GM23338 (cell line): ENCODE data around the gene TMA7.

Experiments
- CREB1 ChIP-seq: fragments of 250-450 bp; sonication (Bioruptor Pico); IDR thresholded peaks from 2 replicates; pipeline ENCODE4 v1.5.0; 2020; ENCODE audit warnings: low read depth, mild to moderate bottlenecking, moderate library complexity
- EZH2 ChIP-seq: fragments of 200-600 bp; sonication (generic); IDR thresholded peaks from one replicate; pipeline ENCODE4 v1.8.0; 2017; ENCODE audit warnings: antibody characterized with exemption, mild to moderate bottlenecking, low read depth; ENCODE audit not compliant: unreplicated experiment
- EZH2phosphoT487 ChIP-seq: fragments of 200-600 bp; sonication (generic); IDR thresholded peaks from one replicate; pipeline ENCODE4 v1.8.1; 2018; ENCODE audit warnings: antibody characterized with exemption; ENCODE audit not compliant: unreplicated experiment
- JUNB ChIP-seq: IDR thresholded peaks from one replicate; pipeline ENCODE4 v1.6.1; 2016; ENCODE audit warnings: antibody characterized with exemption; ENCODE audit not compliant: unreplicated experiment
- POLR2AphosphoS5 ChIP-seq: IDR thresholded peaks from 2 replicates; pipeline ENCODE4 v1.6.1; 2016; ENCODE audit warnings: antibody characterized with exemption, low read depth
- STAT1 ChIP-seq: IDR thresholded peaks from one replicate; pipeline ENCODE4 v1.6.1; 2016; ENCODE audit warnings: antibody characterized with exemption; ENCODE audit not compliant: unreplicated experiment
- TF ChIP-seq, protein P1 (sequence below), 2 experiments: fragments of 200-600 bp in 1 of 2; sonication (generic) in 1 of 2; conservative IDR thresholded peaks; 2 replicates each; pipeline versions ENCODE4 v1.5.1 to v1.6.1; 2016 to 2017; ENCODE audit warnings: antibody characterized with exemption in 2 of 2, low read depth in 2 of 2, mild to moderate bottlenecking in 2 of 2, moderate library complexity in 1 of 2
- TF ChIP-seq, protein P2 (sequence below): IDR thresholded peaks from one replicate; pipeline ENCODE4 v1.6.1; 2018; ENCODE audit warnings: antibody characterized with exemption; ENCODE audit not compliant: unreplicated experiment
- TF ChIP-seq, protein P3 (sequence below): fragments of 250-450 bp; sonication (Bioruptor Pico); IDR thresholded peaks from 2 replicates; pipeline ENCODE4 v1.5.0; 2020; ENCODE audit warnings: mild to moderate bottlenecking, moderate library complexity

DNA sequence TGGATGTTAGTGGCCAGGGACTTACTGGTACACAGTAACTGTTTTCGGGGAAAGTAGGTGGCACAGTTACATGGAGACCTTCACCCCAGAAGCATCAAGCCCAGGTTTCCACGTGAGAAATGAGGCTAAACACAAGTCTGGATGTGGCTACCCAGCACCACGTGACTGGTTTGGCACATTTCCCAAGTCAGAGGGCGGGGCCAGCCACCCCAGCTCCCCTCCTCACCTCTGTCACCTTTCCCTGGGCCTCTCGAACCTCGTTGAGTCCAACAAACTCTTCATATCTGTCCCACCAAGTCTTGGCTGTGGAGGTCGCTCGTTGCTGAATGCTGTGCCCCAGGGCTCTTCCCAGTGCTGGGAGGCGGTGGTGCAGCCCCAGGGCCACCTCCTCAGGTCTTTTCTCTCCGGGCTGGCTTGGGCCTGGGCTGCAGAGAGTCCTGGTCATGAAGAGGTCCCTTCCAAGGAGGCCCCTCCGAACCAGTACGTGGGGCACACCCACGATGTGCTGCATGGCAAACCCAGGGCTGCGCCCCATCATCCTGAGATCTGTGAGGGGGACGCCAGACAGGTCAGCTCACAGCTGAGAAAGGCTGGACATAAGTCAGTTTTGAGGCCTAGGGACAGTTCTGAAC is 5.3 kb upstream of the TMA7 start:
- TF ChIP-seq, protein P1, sequence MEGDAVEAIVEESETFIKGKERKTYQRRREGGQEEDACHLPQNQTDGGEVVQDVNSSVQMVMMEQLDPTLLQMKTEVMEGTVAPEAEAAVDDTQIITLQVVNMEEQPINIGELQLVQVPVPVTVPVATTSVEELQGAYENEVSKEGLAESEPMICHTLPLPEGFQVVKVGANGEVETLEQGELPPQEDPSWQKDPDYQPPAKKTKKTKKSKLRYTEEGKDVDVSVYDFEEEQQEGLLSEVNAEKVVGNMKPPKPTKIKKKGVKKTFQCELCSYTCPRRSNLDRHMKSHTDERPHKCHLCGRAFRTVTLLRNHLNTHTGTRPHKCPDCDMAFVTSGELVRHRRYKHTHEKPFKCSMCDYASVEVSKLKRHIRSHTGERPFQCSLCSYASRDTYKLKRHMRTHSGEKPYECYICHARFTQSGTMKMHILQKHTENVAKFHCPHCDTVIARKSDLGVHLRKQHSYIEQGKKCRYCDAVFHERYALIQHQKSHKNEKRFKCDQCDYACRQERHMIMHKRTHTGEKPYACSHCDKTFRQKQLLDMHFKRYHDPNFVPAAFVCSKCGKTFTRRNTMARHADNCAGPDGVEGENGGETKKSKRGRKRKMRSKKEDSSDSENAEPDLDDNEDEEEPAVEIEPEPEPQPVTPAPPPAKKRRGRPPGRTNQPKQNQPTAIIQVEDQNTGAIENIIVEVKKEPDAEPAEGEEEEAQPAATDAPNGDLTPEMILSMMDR (conservative IDR thresholded peaks at IDR 0.05; ENCODE audit: low read depth in 2 of 2) = no peak
- TF ChIP-seq EZH2 = no peak
- no peak for TF ChIP-seq JUNB
- no peak for TF ChIP-seq CREB1 (CRISPR knock-in tag)
- TF ChIP-seq, protein P2, sequence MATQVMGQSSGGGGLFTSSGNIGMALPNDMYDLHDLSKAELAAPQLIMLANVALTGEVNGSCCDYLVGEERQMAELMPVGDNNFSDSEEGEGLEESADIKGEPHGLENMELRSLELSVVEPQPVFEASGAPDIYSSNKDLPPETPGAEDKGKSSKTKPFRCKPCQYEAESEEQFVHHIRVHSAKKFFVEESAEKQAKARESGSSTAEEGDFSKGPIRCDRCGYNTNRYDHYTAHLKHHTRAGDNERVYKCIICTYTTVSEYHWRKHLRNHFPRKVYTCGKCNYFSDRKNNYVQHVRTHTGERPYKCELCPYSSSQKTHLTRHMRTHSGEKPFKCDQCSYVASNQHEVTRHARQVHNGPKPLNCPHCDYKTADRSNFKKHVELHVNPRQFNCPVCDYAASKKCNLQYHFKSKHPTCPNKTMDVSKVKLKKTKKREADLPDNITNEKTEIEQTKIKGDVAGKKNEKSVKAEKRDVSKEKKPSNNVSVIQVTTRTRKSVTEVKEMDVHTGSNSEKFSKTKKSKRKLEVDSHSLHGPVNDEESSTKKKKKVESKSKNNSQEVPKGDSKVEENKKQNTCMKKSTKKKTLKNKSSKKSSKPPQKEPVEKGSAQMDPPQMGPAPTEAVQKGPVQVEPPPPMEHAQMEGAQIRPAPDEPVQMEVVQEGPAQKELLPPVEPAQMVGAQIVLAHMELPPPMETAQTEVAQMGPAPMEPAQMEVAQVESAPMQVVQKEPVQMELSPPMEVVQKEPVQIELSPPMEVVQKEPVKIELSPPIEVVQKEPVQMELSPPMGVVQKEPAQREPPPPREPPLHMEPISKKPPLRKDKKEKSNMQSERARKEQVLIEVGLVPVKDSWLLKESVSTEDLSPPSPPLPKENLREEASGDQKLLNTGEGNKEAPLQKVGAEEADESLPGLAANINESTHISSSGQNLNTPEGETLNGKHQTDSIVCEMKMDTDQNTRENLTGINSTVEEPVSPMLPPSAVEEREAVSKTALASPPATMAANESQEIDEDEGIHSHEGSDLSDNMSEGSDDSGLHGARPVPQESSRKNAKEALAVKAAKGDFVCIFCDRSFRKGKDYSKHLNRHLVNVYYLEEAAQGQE = no peak
- no peak for TF ChIP-seq EZH2phosphoT487
- TF ChIP-seq, protein P3, sequence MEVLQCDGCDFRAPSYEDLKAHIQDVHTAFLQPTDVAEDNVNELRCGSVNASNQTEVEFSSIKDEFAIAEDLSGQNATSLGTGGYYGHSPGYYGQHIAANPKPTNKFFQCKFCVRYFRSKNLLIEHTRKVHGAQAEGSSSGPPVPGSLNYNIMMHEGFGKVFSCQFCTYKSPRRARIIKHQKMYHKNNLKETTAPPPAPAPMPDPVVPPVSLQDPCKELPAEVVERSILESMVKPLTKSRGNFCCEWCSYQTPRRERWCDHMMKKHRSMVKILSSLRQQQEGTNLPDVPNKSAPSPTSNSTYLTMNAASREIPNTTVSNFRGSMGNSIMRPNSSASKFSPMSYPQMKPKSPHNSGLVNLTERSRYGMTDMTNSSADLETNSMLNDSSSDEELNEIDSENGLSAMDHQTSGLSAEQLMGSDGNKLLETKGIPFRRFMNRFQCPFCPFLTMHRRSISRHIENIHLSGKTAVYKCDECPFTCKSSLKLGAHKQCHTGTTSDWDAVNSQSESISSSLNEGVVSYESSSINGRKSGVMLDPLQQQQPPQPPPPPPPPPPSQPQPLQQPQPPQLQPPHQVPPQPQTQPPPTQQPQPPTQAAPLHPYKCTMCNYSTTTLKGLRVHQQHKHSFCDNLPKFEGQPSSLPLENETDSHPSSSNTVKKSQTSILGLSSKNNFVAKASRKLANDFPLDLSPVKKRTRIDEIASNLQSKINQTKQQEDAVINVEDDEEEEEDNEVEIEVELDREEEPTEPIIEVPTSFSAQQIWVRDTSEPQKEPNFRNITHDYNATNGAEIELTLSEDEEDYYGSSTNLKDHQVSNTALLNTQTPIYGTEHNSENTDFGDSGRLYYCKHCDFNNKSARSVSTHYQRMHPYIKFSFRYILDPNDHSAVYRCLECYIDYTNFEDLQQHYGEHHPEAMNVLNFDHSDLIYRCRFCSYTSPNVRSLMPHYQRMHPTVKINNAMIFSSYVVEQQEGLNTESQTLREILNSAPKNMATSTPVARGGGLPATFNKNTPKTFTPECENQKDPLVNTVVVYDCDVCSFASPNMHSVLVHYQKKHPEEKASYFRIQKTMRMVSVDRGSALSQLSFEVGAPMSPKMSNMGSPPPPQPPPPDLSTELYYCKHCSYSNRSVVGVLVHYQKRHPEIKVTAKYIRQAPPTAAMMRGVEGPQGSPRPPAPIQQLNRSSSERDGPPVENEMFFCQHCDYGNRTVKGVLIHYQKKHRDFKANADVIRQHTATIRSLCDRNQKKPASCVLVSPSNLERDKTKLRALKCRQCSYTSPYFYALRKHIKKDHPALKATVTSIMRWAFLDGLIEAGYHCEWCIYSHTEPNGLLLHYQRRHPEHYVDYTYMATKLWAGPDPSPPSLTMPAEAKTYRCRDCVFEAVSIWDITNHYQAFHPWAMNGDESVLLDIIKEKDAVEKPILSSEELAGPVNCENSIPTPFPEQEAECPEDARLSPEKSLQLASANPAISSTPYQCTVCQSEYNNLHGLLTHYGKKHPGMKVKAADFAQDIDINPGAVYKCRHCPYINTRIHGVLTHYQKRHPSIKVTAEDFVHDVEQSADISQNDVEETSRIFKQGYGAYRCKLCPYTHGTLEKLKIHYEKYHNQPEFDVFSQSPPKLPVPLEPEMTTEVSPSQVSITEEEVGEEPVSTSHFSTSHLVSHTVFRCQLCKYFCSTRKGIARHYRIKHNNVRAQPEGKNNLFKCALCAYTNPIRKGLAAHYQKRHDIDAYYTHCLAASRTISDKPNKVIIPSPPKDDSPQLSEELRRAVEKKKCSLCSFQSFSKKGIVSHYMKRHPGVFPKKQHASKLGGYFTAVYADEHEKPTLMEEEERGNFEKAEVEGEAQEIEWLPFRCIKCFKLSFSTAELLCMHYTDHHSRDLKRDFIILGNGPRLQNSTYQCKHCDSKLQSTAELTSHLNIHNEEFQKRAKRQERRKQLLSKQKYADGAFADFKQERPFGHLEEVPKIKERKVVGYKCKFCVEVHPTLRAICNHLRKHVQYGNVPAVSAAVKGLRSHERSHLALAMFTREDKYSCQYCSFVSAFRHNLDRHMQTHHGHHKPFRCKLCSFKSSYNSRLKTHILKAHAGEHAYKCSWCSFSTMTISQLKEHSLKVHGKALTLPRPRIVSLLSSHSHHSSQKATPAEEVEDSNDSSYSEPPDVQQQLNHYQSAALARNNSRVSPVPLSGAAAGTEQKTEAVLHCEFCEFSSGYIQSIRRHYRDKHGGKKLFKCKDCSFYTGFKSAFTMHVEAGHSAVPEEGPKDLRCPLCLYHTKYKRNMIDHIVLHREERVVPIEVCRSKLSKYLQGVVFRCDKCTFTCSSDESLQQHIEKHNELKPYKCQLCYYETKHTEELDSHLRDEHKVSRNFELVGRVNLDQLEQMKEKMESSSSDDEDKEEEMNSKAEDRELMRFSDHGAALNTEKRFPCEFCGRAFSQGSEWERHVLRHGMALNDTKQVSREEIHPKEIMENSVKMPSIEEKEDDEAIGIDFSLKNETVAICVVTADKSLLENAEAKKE (CRISPR knock-in tag) = no peak
- TF ChIP-seq POLR2AphosphoS5 = no peak
- no peak for TF ChIP-seq STAT1
